ENCODE measurements around the gene AP3D1.

DNA sequence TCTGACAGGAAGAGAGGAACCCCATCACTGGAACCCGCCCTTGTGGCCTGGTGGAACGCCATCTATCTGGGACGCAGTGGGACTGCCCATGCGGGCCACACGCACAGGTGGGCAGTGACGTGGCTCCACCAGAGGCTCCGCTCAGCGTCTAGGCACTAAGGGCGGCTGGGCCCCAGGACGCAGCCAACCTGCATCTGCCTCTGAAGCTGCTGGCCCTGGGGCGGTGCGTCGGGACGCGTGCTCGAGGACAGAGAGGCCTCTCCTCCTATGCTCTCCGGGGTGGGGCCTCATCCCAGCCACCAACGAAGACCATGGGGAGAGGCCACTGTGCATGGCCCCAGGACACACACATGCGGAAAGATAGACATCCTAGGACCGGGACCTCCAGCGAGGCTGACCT, 36.5 kb downstream of the AP3D1 start:
- TF ChIP-seq, protein P1, sequence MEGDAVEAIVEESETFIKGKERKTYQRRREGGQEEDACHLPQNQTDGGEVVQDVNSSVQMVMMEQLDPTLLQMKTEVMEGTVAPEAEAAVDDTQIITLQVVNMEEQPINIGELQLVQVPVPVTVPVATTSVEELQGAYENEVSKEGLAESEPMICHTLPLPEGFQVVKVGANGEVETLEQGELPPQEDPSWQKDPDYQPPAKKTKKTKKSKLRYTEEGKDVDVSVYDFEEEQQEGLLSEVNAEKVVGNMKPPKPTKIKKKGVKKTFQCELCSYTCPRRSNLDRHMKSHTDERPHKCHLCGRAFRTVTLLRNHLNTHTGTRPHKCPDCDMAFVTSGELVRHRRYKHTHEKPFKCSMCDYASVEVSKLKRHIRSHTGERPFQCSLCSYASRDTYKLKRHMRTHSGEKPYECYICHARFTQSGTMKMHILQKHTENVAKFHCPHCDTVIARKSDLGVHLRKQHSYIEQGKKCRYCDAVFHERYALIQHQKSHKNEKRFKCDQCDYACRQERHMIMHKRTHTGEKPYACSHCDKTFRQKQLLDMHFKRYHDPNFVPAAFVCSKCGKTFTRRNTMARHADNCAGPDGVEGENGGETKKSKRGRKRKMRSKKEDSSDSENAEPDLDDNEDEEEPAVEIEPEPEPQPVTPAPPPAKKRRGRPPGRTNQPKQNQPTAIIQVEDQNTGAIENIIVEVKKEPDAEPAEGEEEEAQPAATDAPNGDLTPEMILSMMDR (IDR thresholded peaks at IDR 0.05): no peak
- no peak for TF ChIP-seq POLR2A (IDR thresholded peaks at IDR 0.05)
